Adrenal gland (tissue), 5 donors: ENCODE results near the gene STX2.

Experiments used
- CTCF ChIP-seq, 6 experiments: fragments of 450-650 bp in 4 of 6; fragments of 200-600 bp in 2 of 6; sonication (generic) in 1 of 6; IDR thresholded peaks; 1 replicate in 5 of 6; 2 replicates in 1 of 6; pipeline versions ENCODE4 v1.5.1 to v1.8.0; 2016 to 2021; ENCODE audit warnings: antibody characterized with exemption in 6 of 6, mild to moderate bottlenecking in 2 of 6, moderate library complexity in 1 of 6
- POLR2A ChIP-seq, 2 donors: fragments of 450-650 bp; IDR thresholded peaks; one replicate each; pipeline ENCODE4 v1.6.1; 2017; ENCODE audit warnings: antibody characterized with exemption in 2 of 2, mild to moderate bottlenecking in 2 of 2, moderate library complexity in 1 of 2
- donor health status: DM: no; HTN: no; CAD: no.

- TF ChIP-seq CTCF (IDR thresholded peaks at IDR 0.05) (no peak), POLR2A (IDR thresholded peaks at IDR 0.05) (no peak)
These were observed 40.2 kb upstream of the STX2 start for GRCh38 chr12:130879212-130879686.
